Heart right ventricle (tissue), 16 donors: ENCODE data around the gene LSAMP. TPM values are rescaled to one million over a fixed set of nuclear protein-coding genes. Genes with fewer than 3 reads are reported as not detected.

Source experiments
- ATAC-seq, 8 donors: fragments of 200-7000 bp; cut with Tn5 transposase; one replicate each; pipeline ENCODE4 v1.9.1; 2020; ENCODE audit warnings: mild to moderate bottlenecking in 8 of 8, moderate library complexity in 8 of 8, moderate number of reproducible peaks in 1 of 8
- DNase-seq, 2 donors: peaks; one replicate each; pipeline ENCODE4 v3.0.0-alpha.2; 2020
- H3K27ac ChIP-seq, 10 donors: fragments of 200-600 bp; sonication (generic) in 2 of 10; one replicate each; pipeline versions ENCODE4 v1.5.0 to v1.8.0; 2020 to 2022; ENCODE audit warnings: mild to moderate bottlenecking in 3 of 10
- H3K27me3 ChIP-seq, 7 donors: fragments of 200-600 bp; one replicate each; pipeline ENCODE4 v1.8.0; 2021 to 2022; ENCODE audit warnings: mild to moderate bottlenecking in 2 of 7
- H3K36me3 ChIP-seq, 9 donors: fragments of 200-600 bp; sonication (generic) in 1 of 9; one replicate each; pipeline versions ENCODE4 v1.5.0 to v1.8.0; 2020 to 2022; ENCODE audit warnings: mild to moderate bottlenecking in 2 of 9
- H3K4me1 ChIP-seq, 9 donors: fragments of 200-600 bp; sonication (generic) in 1 of 9; one replicate each; pipeline versions ENCODE4 v1.5.0 to v1.8.0; 2020 to 2022; ENCODE audit warnings: mild to moderate bottlenecking in 4 of 9
- H3K4me3 ChIP-seq, 10 donors: fragments of 200-600 bp; sonication (generic) in 2 of 10; one replicate each; pipeline versions ENCODE4 v1.5.0 to v1.8.0; 2020 to 2022; ENCODE audit warnings: mild to moderate bottlenecking in 7 of 10, moderate library complexity in 2 of 10
- H3K9me3 ChIP-seq, 11 donors: fragments of 200-600 bp in 10 of 11; sonication (generic) in 2 of 11; one replicate each; pipeline versions ENCODE4 v1.5.0 to v1.8.0; 2013 to 2022; ENCODE audit warnings: mild to moderate bottlenecking in 2 of 11, control low read depth in 1 of 11, moderate library complexity in 1 of 11
- WGBS, 2 donors: extraction: QIAGEN DNeasy Blood & Tissue Kit; methylation state at CpG; one replicate each; pipeline ENCODE4 v1.1.7; 2013; ENCODE audit warnings: inconsistent platforms in 1 of 2; 5-methylcytosine and 5-hydroxymethylcytosine counted together
- intact Hi-C, 10 donors: fragments of 100-400 bp; cut with DNase I; formaldehyde crosslinking; loops; one replicate each; pipeline versions ENCODE4 v1.11.1 to v1.14.2; 2022
- polyA plus RNA-seq, 2 donors: library from polyadenylated mRNA; stranded (reverse); fragments of 200-250 nt; gene quantifications; one replicate each; pipeline ENCODE4 v1.2.3, GENCODE V29; 2013
- total RNA-seq, 10 donors: library from RNA; stranded (reverse); fragmentation: NEBNext Ultra II Directional in 3 of 10; extraction: Animal tissue kit (Norgen Biotek cat#: 25700) in 3 of 10; gene quantifications; one replicate each; pipeline versions ENCODE4 v1.2.1 to v1.2.4, GENCODE V29; 2021 to 2023
- TF ChIP-seq, protein P1 (sequence below), 9 donors: fragments of 200-600 bp; sonication (generic) in 2 of 9; IDR thresholded peaks; one replicate each; pipeline versions ENCODE4 v1.5.0 to v1.8.0; 2021 to 2022; ENCODE audit warnings: antibody characterized with exemption in 9 of 9, mild to moderate bottlenecking in 5 of 9, moderate library complexity in 1 of 9
- donor health status: Arrhythmogenic right ventricular cardiomyopathy.
- donor health status: ischemic (EF 13 %, LVEDD 7.1; RV severe dilation, severe dysfunction).
- donor health status: healthy with polysubstance abuse.
- donor health status: DM: no; HTN: yes; CAD: no.
- donor health status: DM: no; HTN: no; CAD: no.
- donor health status: ischemic (EF 25% LVEDD 6.9; RV normal size, moderate dysfunction).
- donor health status: ischemic (EF 25% LVEDD 5.7; RV mildly dilated, moderate dysfunction).
- donor health status: healthy.
- donor health status: DM: yes; HTN: yes; CAD: no.
- donor health status: Ischemic cardiomyopathy.
- donor health status: ischemic (EF 35%, LVEDD 5.7; RV mildly dilated, moderate dysfunction).
- donor health status: nonischemic (EF 11% LVEDD 7.7; RV severe dilation, severe dysfunction).
- donor health status: DM: yes; HTN: yes; CAD: no.
- donor health status: PGD.
- donor health status: ischemic (EF 29% LVEDD 5.4; RV normal size, mild dysfunction).
- donor health status: nonischemic (EF 23%, LVEDD 6.1; RV moderate dilation, normal function).

LSAMP gene
- total and polyA plus RNA-seq, 12 donors, result 0.51 to 9.0 (median 5.4) TPM

DNA sequence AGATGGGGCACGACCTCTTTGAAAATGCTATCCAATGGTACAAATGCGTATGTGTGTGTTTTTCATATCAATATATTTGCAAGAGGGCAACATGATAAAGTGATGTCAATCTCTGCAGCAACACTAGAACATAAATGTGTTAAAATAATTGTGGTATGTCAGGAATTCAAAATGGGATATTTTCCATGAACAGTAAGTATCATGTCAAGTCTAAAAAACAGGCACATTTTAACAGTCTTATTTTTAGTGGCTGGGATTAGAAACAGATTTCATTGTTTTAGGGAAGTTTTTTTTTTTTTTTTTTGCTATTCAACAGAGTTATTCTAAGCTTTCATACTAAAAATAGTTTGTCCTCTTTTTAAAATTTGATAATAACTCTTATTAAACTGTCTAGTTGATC, 612.2 kb downstream of the LSAMP start:
- TF ChIP-seq, protein P1, sequence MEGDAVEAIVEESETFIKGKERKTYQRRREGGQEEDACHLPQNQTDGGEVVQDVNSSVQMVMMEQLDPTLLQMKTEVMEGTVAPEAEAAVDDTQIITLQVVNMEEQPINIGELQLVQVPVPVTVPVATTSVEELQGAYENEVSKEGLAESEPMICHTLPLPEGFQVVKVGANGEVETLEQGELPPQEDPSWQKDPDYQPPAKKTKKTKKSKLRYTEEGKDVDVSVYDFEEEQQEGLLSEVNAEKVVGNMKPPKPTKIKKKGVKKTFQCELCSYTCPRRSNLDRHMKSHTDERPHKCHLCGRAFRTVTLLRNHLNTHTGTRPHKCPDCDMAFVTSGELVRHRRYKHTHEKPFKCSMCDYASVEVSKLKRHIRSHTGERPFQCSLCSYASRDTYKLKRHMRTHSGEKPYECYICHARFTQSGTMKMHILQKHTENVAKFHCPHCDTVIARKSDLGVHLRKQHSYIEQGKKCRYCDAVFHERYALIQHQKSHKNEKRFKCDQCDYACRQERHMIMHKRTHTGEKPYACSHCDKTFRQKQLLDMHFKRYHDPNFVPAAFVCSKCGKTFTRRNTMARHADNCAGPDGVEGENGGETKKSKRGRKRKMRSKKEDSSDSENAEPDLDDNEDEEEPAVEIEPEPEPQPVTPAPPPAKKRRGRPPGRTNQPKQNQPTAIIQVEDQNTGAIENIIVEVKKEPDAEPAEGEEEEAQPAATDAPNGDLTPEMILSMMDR (IDR thresholded peaks at IDR 0.05), result no peak
- intact Hi-C loops, result no loop called here
- DNase-seq (no peak), ATAC-seq (no peak)
- H3K36me3 ChIP-seq, result no peaks in the 10 kb centered on the region
- no peaks in the 10 kb centered on the region for H3K27me3 ChIP-seq
- 35 to 54% methylated on average over 2 of the region's 2 CpGs for WGBS, 2 donors
- no peaks in the 10 kb centered on the region for H3K9me3 ChIP-seq
- H3K4me3 ChIP-seq, result no peak overlapping the region
- H3K4me1 ChIP-seq, result peaks cover 0 to 3% (median 0%) of the 10 kb centered on the region in 9 donors
- no peak overlapping the region for H3K27ac ChIP-seq

DNA sequence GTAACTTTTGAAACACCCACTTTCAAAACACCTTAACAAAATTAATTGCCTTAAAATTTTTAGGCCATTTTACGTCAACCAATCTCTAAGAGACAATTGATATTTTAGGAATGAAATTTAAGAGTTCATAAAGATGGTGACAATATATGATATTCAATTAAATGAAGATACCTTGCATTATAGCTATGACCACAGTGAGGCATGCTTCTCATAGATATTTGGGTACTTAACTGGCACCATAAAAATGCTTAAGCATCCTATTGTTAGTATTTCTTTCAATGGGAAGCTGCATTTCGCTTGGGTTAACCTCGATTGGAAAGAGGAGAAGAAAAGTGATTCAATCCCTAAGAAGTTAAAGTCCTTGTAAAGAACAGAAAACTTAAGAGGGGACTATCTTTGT, 613.0 kb downstream of the LSAMP start:
- peaks cover 0 to 3% (median 0%) of the 10 kb centered on the region in 9 donors for H3K4me1 ChIP-seq
- intact Hi-C loops, result no loop called here
- H3K36me3 ChIP-seq, result no peaks in the 10 kb centered on the region
- no peaks in the 10 kb centered on the region for H3K9me3 ChIP-seq
- no peaks in the 10 kb centered on the region for H3K27me3 ChIP-seq
- H3K27ac ChIP-seq, result no peak overlapping the region
- H3K4me3 ChIP-seq, result no peak overlapping the region
- WGBS, 2 donors, result 77 to 84% methylated on average over 3 of the region's 3 CpGs
- TF ChIP-seq, protein P1 (IDR thresholded peaks at IDR 0.05), result no peak
- ATAC-seq (no peak), DNase-seq (no peak)

DNA sequence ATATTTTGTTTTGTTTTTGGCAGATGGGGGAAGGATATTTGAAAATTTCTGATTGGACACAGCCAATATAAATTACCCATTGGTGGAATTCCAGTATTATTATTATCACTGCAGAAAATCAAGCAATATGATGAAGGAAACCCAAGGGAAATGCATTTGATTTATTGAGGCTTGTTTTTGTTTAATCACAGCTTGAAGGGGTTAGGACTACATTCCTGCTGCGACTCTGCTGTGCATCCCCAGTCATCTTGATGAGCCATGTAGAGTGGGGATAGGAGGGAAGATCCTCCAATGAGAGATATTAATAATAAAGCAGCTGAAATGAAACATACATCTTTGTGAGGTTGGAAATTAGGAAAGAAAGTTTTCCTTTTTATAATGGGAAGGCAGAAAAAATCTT, 613.4 kb downstream of the LSAMP start:
- TF ChIP-seq, protein P1 (IDR thresholded peaks at IDR 0.05), result no peak
- intact Hi-C loops, result no loop called here

DNA sequence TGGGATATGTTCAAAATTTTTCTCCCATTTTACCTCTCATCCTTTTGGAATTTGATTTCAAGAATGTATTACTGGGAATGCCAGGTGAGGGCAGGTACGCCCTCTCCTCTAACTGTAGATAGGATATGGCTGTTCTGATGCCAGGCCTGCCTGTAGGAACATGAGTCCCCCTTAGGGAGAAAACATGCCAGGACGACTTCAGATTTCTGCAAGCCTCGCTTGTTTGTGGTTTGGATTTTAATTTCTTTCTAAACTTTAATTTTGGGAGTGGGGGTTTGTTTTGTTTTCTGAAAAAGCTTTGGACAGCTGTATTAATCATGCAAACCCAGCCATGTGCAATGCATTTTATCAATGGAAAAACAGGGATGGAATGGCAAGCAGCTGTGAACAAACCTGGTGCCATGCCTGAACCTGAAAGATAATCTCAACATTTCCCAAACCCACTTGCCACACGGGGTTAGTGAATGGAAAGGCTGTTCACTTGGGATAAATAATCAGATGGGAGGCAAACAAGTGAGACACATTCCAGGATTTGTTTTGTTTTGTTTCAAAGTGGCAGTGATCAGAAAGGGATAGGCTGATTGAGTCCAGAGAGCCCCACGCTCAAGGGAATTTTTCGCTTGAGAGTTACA, 614.4 kb downstream of the LSAMP start:
- peaks cover 0 to 3% (median 0%) of the 10 kb centered on the region in 9 donors for H3K4me1 ChIP-seq

More for the DNA sequence above, 613.4 kb downstream of the LSAMP start:
- H3K27ac ChIP-seq, result no peak overlapping the region
- DNase-seq, result no peak
- H3K4me1 ChIP-seq, result peaks cover 0 to 3% (median 0%) of the 10 kb centered on the region in 9 donors
- H3K4me3 ChIP-seq, result no peak overlapping the region
- ATAC-seq, result no peak
- no peaks in the 10 kb centered on the region for H3K9me3 ChIP-seq
- 90% methylated on average over 1 of the region's 1 CpG for WGBS, 2 donors
- no peaks in the 10 kb centered on the region for H3K36me3 ChIP-seq
- no peaks in the 10 kb centered on the region for H3K27me3 ChIP-seq

More for the DNA sequence above, 614.4 kb downstream of the LSAMP start:
- ATAC-seq (no peak), DNase-seq (no peak)
- TF ChIP-seq, protein P1 (IDR thresholded peaks at IDR 0.05), result no peak
- no peaks in the 10 kb centered on the region for H3K36me3 ChIP-seq
- intact Hi-C loops, result no loop called here
- no peak overlapping the region for H3K4me3 ChIP-seq
- 73 to 79% methylated on average over 6 of the region's 6 CpGs for WGBS, 2 donors
- no peaks in the 10 kb centered on the region for H3K9me3 ChIP-seq
- no peaks in the 10 kb centered on the region for H3K27me3 ChIP-seq
- H3K27ac ChIP-seq, result no peak overlapping the region
